ENCODE measurements around the gene SH2B3.
"Not testable (repeated sequence)": the region's sequence is repeated elsewhere in the genome, so short reads cannot be mapped to it uniquely, and the experiment has no call there.

SH2B3 gene

GRCh38 chr12:111405859-111406473, at the start of gene SH2B3:
Gene SH2B3, plus strand, starts transcription at chr12:111405923. Its CDS starts 12,223 bp downstream, at chr12:111418146.
- DNase-seq, result peak; percentile 42

GRCh38 chr12:111359231-111359913, 46.4 kb upstream of the SH2B3 start:
- DNase-seq, result no peak

DNA sequence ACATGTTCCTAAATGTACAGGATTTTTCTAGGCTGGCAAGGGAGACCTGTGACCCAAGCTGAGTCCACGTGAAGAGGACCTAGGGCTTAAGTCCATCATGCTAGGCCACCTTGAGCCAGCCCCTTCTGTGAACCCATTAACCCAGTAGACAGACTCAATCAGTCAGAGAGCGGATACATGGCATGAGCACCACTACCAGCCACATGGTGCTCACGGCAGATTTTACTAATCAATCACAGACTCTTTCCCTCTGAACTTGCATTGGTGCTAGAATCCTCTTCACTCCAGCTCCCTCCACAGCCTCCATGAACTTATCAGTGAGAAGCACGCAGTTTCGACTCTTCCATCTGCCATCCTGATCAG, 45.8 kb upstream of the SH2B3 start:
- no peak for DNase-seq

DNA sequence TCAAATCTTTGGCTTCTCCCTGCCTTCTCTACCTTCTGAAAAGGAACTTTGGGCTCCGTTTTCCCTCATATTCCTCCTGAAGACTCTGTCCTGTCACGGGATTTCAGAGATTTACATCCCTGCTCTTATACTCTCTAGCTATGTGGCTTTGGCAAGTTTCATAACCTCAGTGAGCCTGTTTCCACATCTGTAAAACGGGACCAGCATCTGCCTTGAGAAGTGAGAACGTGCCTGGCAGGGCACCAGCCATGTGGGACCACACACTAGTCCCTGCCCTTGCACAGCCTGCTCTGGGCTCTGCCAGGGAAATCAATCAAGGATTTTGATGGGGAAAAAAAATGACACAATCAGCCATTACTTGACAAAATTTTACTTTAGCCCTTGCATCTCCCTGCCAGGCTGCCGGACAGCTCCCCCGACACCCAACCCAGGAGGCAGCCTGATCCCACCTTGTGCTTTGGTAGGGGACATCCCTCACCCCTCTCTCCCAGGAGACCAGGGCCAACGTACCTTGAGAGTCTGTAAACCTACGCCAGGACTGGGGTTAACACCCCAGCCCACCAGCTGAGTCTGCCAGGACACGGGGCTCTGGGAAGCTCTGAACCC, 45.3 kb upstream of the SH2B3 start:
- no peak for DNase-seq

- no peak for DNase-seq
These were observed 44.5 kb upstream of the SH2B3 start for GRCh38 chr12:111361073-111361716.

DNA sequence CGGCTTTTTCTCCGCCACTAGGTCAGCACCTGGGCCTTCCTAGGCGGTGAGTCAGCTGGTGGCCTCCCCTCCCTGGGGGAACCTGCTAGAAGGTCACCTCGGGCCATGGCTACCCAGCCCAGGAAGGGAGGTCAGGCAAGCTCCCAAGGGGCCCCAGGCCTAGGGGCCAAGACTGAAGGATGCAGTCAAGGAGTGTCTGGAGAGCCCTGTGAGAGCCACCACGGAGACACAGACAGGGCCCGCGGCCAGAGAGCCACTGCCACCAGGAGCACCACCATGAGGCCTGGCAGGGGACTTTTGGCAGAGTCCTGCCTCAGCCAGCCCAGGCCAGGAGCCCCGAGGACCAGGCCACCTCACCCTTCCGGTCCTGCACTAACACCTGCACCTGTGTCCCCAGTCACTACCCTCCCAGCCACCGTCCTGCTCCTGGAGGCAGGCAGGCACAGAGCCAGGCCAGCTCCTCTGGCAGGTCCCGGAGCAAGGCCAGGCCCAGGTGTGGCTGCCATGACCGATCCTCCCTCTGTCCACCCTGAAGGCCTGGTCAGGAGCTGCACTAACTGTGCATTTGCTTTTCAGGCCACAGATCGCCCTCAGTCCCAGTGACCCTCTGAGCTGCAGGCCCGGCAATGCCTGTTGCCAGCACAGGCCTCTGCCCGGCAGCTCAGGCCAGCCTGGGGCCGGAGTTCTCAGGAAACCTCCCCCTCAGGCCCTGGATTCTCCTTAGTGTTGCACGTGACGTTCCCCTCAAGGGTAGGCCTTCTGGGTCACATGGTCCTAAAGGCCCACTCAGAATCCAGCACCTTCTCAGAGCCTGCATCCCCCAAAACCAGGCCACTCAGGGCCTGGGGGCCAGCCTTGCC, 43.8 kb upstream of the SH2B3 start:
- no peak for DNase-seq

DNA sequence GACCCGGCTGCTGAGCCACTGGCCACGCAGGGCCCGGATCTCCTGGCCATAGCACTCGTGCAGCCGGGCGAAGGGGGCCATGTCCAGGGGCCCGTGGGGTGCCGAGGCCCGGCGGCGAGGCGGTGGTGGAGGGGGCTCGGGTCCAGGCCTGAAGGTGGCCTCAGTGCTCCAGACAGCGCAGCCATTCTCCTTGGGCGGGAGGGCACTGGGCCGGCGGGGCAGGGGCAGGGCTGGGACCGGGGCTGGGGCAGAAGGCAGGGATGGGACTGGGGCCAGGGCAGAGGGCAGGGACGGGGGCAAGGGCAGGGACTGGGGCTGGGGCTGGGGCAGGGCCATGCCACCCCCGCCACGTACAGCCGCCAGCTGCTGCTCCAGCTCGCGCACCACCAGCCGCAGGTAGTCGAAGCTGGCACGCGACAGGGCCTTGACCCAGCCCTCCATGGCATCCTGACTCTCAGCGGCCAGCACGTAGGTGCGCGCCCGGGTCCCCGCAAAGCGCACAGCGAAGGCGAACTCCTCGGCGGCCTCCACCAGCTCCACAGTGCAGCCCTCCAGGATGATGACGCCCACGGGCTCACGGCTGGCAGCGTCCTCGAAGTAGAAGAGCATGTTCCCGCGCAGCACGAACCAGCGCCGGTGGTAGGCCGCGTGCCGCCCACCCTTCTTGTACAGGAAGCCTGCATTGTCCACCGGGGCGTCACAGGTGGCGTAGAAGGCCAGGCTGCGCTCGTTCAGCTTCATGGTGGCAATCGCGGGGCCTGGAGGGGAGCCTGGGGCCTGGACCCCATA, 42.8 kb upstream of the SH2B3 start:
- DNase-seq, result no peak

GRCh38 chr12:111363578-111363977, 42.1 kb upstream of the SH2B3 start:
- no peak for DNase-seq

GRCh38 chr12:111366075-111366474, 39.6 kb upstream of the SH2B3 start:
- DNase-seq, result no peak

GRCh38 chr12:111366583-111366982, 39.1 kb upstream of the SH2B3 start:
- DNase-seq, result no peak

- no peak for DNase-seq
These were observed 38.0 kb upstream of the SH2B3 start for GRCh38 chr12:111367661-111368221.

GRCh38 chr12:111368291-111368787, 37.4 kb upstream of the SH2B3 start:
- no peak for DNase-seq

DNA sequence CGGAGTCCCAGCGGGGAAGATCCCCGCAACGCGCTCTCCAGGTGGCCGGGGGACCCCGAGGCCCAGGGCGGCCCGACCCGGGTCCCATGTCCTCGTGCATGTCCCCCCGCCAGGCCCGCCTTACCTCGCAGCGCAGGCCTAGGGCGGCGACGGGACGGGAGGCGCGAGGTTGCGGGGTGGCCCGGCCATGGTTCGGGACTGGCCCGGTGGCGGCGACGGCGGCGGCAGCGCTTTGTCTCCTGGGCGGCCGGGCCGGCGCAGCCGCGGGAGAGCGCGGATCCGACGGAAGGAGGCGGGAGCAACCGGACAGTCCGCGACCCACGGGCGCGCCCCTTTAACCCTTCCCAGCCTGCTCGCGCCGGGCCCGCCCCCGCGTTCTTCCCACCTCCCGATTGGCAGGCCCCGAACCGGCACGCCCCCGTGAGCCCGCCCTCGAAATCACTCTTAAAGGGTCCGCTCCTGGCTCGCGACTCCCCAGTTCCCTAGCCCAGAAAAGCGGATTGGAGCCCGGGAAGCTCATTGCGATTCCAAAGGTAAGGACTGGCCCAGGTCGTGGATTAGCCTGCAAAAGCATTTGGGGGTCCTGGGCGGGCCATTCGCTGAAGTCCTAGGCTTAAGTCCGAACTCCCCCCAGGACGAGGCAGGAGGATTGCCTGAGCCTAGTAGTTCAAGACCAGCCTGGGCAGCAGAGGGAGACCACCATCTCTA, 36.8 kb upstream of the SH2B3 start, which contains the start of gene PHETA1:
Gene PHETA1, minus strand, starts transcription at position 308 of the 708 bp plus-strand sequence. CDS start 5,668 bp downstream, outside the sequence.
- DNase-seq, result peak; percentile 74

DNA sequence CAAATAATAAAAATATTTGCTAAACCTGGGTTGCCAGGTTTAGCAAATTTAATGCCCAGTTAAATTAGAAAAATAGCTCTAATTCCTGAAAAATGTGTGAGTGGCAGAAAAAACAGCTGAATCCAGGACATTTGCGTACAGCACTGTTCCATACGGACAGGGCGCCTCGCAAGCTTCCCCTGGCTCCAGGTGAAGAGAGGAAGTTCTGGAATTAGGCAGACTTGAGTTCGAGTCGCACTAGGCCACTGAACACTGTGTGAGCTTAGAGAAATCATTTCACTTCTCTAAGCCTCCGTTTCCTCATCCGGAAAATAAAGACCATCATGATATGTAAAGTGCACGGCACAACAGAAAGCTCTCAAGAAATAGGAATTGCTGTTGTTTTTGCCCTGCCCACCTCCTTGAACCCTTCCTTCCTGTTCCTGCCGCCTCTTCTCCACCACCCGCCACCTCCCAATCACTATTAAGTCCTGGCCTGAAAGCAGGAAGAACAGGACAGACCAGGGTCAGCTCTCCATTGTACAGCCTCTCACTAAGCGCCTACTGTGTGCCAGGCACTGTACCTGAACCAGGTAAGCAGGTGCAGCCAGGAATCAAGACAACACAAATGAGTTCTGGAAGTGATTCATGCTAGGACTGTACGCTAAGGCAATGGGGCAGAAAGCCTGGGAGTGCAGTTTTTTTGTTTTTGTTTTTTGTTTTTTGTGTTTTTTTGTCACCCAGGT, 36.1 kb upstream of the SH2B3 start:
- no peak for DNase-seq

GRCh38 chr12:111373231-111373630, 32.5 kb upstream of the SH2B3 start:
- DNase-seq, result not testable (repeated sequence)

DNA sequence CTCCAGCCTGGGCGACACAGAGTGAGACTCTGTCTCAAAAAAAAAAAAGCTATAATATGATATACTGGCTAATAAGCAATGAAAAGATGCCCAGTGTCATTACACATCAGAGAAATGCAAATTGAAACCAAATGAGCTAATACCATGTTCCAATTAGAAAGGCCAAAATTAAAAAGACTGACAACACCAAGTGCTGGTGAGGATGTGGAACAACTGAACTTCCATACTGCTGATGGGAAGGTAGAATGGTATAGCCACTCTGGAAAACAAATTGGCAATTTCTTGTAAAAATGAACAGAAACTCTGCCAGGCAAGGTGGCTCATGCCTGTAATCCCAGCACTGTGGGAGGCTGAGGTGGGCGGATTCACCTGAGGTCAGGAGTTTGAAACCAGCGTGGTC, 28.3 kb upstream of the SH2B3 start:
- no peak for DNase-seq

- no peak for DNase-seq
These were observed 25.7 kb upstream of the SH2B3 start for GRCh38 chr12:111379942-111380554.

DNA sequence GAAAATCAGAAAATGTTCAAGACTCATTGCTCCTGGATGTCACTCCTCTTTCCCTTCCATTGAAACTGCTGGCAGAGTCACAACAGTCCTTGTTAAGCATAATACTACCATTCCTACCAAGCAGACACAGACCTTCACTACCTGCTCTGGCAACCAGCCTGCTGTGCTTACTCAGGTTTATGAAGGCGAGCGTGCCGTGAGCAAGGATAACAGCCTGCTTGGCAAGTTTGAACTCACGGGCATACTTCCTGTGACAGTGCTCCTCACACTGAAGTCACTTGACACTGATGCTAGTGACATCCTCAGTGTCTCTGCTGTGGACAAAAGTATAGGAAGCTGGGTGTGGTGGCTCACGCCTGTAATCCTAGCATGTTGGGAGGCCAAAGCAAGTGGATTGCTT, 21.1 kb upstream of the SH2B3 start:
- no peak for DNase-seq

DNA sequence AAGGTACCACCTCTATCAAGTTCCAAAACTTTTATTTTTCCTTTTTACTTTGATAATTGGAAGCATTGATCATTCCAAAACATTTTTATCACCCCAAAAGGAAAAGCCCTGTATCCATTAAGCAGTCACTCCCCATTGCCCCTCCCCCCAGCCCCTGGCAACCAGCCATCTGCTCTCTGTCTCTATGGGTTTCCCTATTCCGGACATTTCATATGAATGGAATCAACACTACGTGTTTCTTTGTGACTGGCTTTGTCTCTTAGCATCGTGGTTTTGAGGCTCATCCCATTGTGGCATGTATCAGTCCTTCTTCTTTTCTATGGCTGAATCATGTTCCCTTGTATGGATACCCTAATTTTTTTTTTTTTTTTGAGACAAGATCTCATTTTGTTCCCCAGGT, 18.8 kb upstream of the SH2B3 start:
- no peak for DNase-seq
